Loucy (cell line): ENCODE data around the gene RPH3AL.

Source experiments
- CTCF ChIP-seq: fragments of 200-600 bp; sonication (generic); conservative IDR thresholded peaks from 2 replicates; pipeline ENCODE4 v1.5.1; 2014; ENCODE audit warnings: mild to moderate bottlenecking, antibody characterized with exemption, low read length
- EZH2phosphoT487 ChIP-seq: fragments of 200-600 bp; IDR thresholded peaks from 2 replicates; pipeline ENCODE4 v1.6.1; 2018; ENCODE audit warnings: antibody characterized with exemption, mild to moderate bottlenecking, moderate library complexity, borderline replicate concordance

- TF ChIP-seq CTCF (no peak), EZH2phosphoT487 (no peak)
These were observed 15.6 kb downstream of the RPH3AL start for GRCh38 chr17:337022-337420.
